Erythroblast (primary cell): ENCODE results near the gene KLC1.

Experiments
- GATA1 ChIP-seq: IDR thresholded peaks from 2 replicates; pipeline ENCODE4 v1.6.1; 2011; ENCODE audit warnings: low read depth, mild to moderate bottlenecking, control low read depth, low read length, moderate library complexity
- POLR2A ChIP-seq: IDR thresholded peaks from 2 replicates; pipeline ENCODE4 v1.6.1; 2011; ENCODE audit warnings: mild to moderate bottlenecking, low read length

- TF ChIP-seq POLR2A (no peak), GATA1 (no peak)
Observed at GRCh38 chr14:103742499-103743255, 113.7 kb downstream of the KLC1 start.
